CD4-positive, alpha-beta memory T cell (primary cell): ENCODE data around the gene EIF4E3. TPM values are rescaled to one million over a fixed set of nuclear protein-coding genes. Genes with fewer than 3 reads are reported as not detected.
A peak's percentile ranks its signal among the peaks of the same experiment; 100 is the strongest.

Experiments
- CTCF ChIA-PET: fragments of 350-600 bp; sonication (Branson Sonifier 250); formaldehyde crosslinking; loops from one replicate; lab custom pipeline; 2021; ENCODE audit warnings: inconsistent platforms; ENCODE audit not compliant: partially characterized antibody; lab: Charles Lee
- POLR2A ChIA-PET: fragments of 350-600 bp; sonication (Branson Sonifier 250); formaldehyde crosslinking; loops from one replicate; lab custom pipeline; 2021; ENCODE audit not compliant: partially characterized antibody; lab: Charles Lee
- DNase-seq, 5 donors: peaks; one replicate each; pipeline versions ENCODE4 v3.0.0 to v3.0.0-alpha.2; 2020 to 2022; ENCODE audit warnings: mixed read lengths in 1 of 5
- H3K27ac ChIP-seq: one replicate; pipeline ENCODE4 v1.7.0; 2013; ENCODE audit warnings: low read depth, low read length
- H3K27me3 ChIP-seq: 2 replicates; pipeline ENCODE4 v1.7.0; 2013; ENCODE audit warnings: mild to moderate bottlenecking, low read length, moderate library complexity; ENCODE audit not compliant: insufficient read depth
- H3K36me3 ChIP-seq: 2 replicates; pipeline ENCODE4 v1.7.0; 2013; ENCODE audit warnings: mild to moderate bottlenecking, low read length, moderate library complexity; ENCODE audit not compliant: insufficient read depth
- H3K4me1 ChIP-seq: 2 replicates; pipeline ENCODE4 v1.7.0; 2013; ENCODE audit warnings: mild to moderate bottlenecking, low read length, moderate library complexity; ENCODE audit not compliant: insufficient read depth
- H3K4me3 ChIP-seq, 2 donors: one replicate each; pipeline ENCODE4 v1.7.0; 2013; ENCODE audit warnings: low read length in 2 of 2, mild to moderate bottlenecking in 1 of 2
- H3K9me3 ChIP-seq, 2 donors: one replicate each; pipeline ENCODE4 v1.7.0; 2013; ENCODE audit warnings: low read length in 2 of 2, control low read depth in 1 of 2; ENCODE audit not compliant: control insufficient read depth in 1 of 2
- H3K27ac Mint-ChIP-seq, 7 donors: one replicate each; pipeline ENCODE4 v1.8.0; 2020 to 2021; ENCODE audit warnings: mixed read lengths in 7 of 7, mild to moderate bottlenecking in 6 of 7, inconsistent platforms in 3 of 7, moderate library complexity in 3 of 7
- H3K27me3 Mint-ChIP-seq, 2 donors: one replicate each; pipeline ENCODE4 v1.8.0; 2020 to 2021; ENCODE audit warnings: mixed read lengths in 2 of 2
- H3K36me3 Mint-ChIP-seq, 2 donors: one replicate each; pipeline ENCODE4 v1.8.0; 2020 to 2021; ENCODE audit warnings: mixed read lengths in 2 of 2, inconsistent platforms in 1 of 2, mild to moderate bottlenecking in 1 of 2
- H3K4me1 Mint-ChIP-seq, 4 donors: one replicate each; pipeline ENCODE4 v1.8.0; 2020 to 2021; ENCODE audit warnings: mixed read lengths in 4 of 4, mild to moderate bottlenecking in 1 of 4
- H3K4me3 Mint-ChIP-seq, 8 donors: one replicate each; pipeline ENCODE4 v1.8.0; 2020 to 2021; ENCODE audit warnings: mixed read lengths in 8 of 8, mild to moderate bottlenecking in 7 of 8, moderate library complexity in 6 of 8, inconsistent platforms in 3 of 8
- H3K9me3 Mint-ChIP-seq, 8 donors: one replicate each; pipeline ENCODE4 v1.8.0; 2020 to 2021; ENCODE audit warnings: mixed read lengths in 8 of 8, mild to moderate bottlenecking in 5 of 8, inconsistent platforms in 3 of 8, moderate library complexity in 1 of 8
- intact Hi-C: fragments of 100-400 bp; cut with micrococcal nuclease; formaldehyde crosslinking; loops from one replicate; pipeline ENCODE4 v1.15.1; 2023
- polyA plus RNA-seq, 2 donors: library from polyadenylated mRNA; unstranded; fragments of 300-500 nt; fragmentation: Illumina TruSeq; gene quantifications; one replicate each; pipeline ENCODE4 v1.2.3, GENCODE V29; 2021
- total RNA-seq, 2 experiments: library from RNA; stranded (reverse); gene quantifications; one replicate each; pipeline ENCODE4 v1.2.3, GENCODE V29; 2021

The EIF4E3 gene
- total and polyA plus RNA-seq, 4 experiments from 2014 or later = 40.7 to 58.7 (median 53.3) TPM

- POLR2A ChIA-PET = interaction anchor here (0.8 to 1.0 kb wide), 3 partner anchors 8 to 35 kb away, joined by 3 to 4 read pairs (median 3); partner anchors contain the start of gene EIF4E3
- no peaks in the 10 kb centered on the region for H3K9me3 Mint-ChIP-seq
- Histone ChIP-seq H3K36me3 (peaks cover 45% of the 10 kb centered on the region), H3K9me3 (no peaks in the 10 kb centered on the region), H3K27ac (no peak overlapping the region), H3K4me3 (no peak overlapping the region), H3K27me3 (no peaks in the 10 kb centered on the region), H3K4me1 (no peaks in the 10 kb centered on the region)
- intact Hi-C loops = no loop called here
- H3K4me1 Mint-ChIP-seq = peaks cover 0 to 19% (median 12%) of the 10 kb centered on the region in 4 donors
- H3K27me3 Mint-ChIP-seq = no peaks in the 10 kb centered on the region
- H3K36me3 Mint-ChIP-seq = peaks cover 63 to 73% of the 10 kb centered on the region in 2 donors
- H3K4me3 Mint-ChIP-seq = no peak overlapping the region
- CTCF ChIA-PET = interaction anchor here (1.2 to 1.9 kb wide), 2 partner anchors 14 to 35 kb away, joined by 3 to 8 read pairs; no protein-coding TSS in a partner anchor
- H3K27ac Mint-ChIP-seq = peak overlapping the region in 1 of 7 donors; percentile 73
- DNase-seq = no peak
Measured at GRCh38 chr3:71694358-71694999, 30.7 kb downstream of the EIF4E3 start.

- POLR2A ChIA-PET = interaction anchor here (0.8 kb wide), 1 partner anchor 9 kb away, joined by 4 read pairs; no protein-coding TSS in a partner anchor
Measured at GRCh38 chr3:71693641-71694040, 31.6 kb downstream of the EIF4E3 start.

GRCh38 chr3:71692139-71692538 is 33.1 kb downstream of the EIF4E3 start:
- Mint-ChIP-seq H3K36me3 (peaks cover 69 to 79% of the 10 kb centered on the region in 2 donors), H3K27ac (peak overlapping the region in 1 of 7 donors; percentile 53), H3K9me3 (no peaks in the 10 kb centered on the region), H3K4me3 (no peak overlapping the region), H3K27me3 (no peaks in the 10 kb centered on the region), H3K4me1 (peaks cover 6 to 15% (median 9%) of the 10 kb centered on the region in 4 donors)
- H3K27ac ChIP-seq = no peak overlapping the region
- no peaks in the 10 kb centered on the region for H3K27me3 ChIP-seq
- H3K4me1 ChIP-seq = no peaks in the 10 kb centered on the region
- POLR2A ChIA-PET = no interaction called here
- H3K36me3 ChIP-seq = peaks cover 52% of the 10 kb centered on the region
- H3K9me3 ChIP-seq = no peaks in the 10 kb centered on the region
- H3K4me3 ChIP-seq = no peak overlapping the region
- CTCF ChIA-PET = interaction anchor here (1.1 to 1.5 kb wide), 2 partner anchors 18 to 38 kb away, joined by 3 to 4 read pairs; no protein-coding TSS in a partner anchor
- intact Hi-C loops = no loop called here
- DNase-seq = no peak

More at GRCh38 chr3:71693641-71694040, 31.6 kb downstream of the EIF4E3 start:
- H3K27me3 ChIP-seq = no peaks in the 10 kb centered on the region
- intact Hi-C loops = no loop called here
- H3K9me3 Mint-ChIP-seq = no peaks in the 10 kb centered on the region
- CTCF ChIA-PET = interaction anchor here (1.4 to 1.9 kb wide), 2 partner anchors 36 to 973 kb away, joined by 3 to 8 read pairs; no protein-coding TSS in a partner anchor
- H3K9me3 ChIP-seq = no peaks in the 10 kb centered on the region
- H3K36me3 Mint-ChIP-seq = peaks cover 69 to 78% of the 10 kb centered on the region in 2 donors
- no peaks in the 10 kb centered on the region for H3K4me1 ChIP-seq
- H3K27ac ChIP-seq = no peak overlapping the region
- no peak for DNase-seq
- no peak overlapping the region for H3K4me3 ChIP-seq
- peaks cover 49% of the 10 kb centered on the region for H3K36me3 ChIP-seq
- no peak overlapping the region for H3K4me3 Mint-ChIP-seq
- H3K27ac Mint-ChIP-seq = no peak overlapping the region
- H3K4me1 Mint-ChIP-seq = peaks cover under 1 to 19% (median 11%) of the 10 kb centered on the region in 4 donors
- H3K27me3 Mint-ChIP-seq = no peaks in the 10 kb centered on the region

GRCh38 chr3:71690341-71690841 is 34.8 kb downstream of the EIF4E3 start:
- CTCF ChIA-PET = no interaction called here
- Mint-ChIP-seq H3K9me3 (no peaks in the 10 kb centered on the region), H3K27ac (peak overlapping the region in 2 of 7 donors; percentile 6 to 72), H3K36me3 (peaks cover 65 to 84% of the 10 kb centered on the region in 2 donors), H3K4me3 (no peak overlapping the region), H3K27me3 (no peaks in the 10 kb centered on the region), H3K4me1 (peaks cover 8 to 20% (median 14%) of the 10 kb centered on the region in 4 donors)
- POLR2A ChIA-PET = no interaction called here
- no peaks in the 10 kb centered on the region for H3K27me3 ChIP-seq
- no peak overlapping the region for H3K27ac ChIP-seq
- no peak for DNase-seq
- intact Hi-C loops = no loop called here
- no peak overlapping the region for H3K4me3 ChIP-seq
- H3K9me3 ChIP-seq = no peaks in the 10 kb centered on the region
- H3K36me3 ChIP-seq = peaks cover 59% of the 10 kb centered on the region
- no peaks in the 10 kb centered on the region for H3K4me1 ChIP-seq

- CTCF ChIA-PET = no interaction called here
- intact Hi-C loops = no loop called here
- Mint-ChIP-seq H3K36me3 (peaks cover 60 to 83% of the 10 kb centered on the region in 2 donors), H3K4me3 (no peak overlapping the region), H3K4me1 (peaks cover 7 to 20% (median 14%) of the 10 kb centered on the region in 4 donors), H3K27ac (no peak overlapping the region), H3K9me3 (no peaks in the 10 kb centered on the region), H3K27me3 (no peaks in the 10 kb centered on the region)
- no peak for DNase-seq
- Histone ChIP-seq H3K4me3 (no peak overlapping the region), H3K27ac (no peak overlapping the region), H3K27me3 (no peaks in the 10 kb centered on the region), H3K4me1 (no peaks in the 10 kb centered on the region), H3K9me3 (no peaks in the 10 kb centered on the region), H3K36me3 (peaks cover 54% of the 10 kb centered on the region)
- POLR2A ChIA-PET = no interaction called here
Measured at GRCh38 chr3:71689291-71689690, 35.9 kb downstream of the EIF4E3 start.

GRCh38 chr3:71688121-71688520 is 37.1 kb downstream of the EIF4E3 start:
- Mint-ChIP-seq H3K9me3 (no peaks in the 10 kb centered on the region), H3K4me3 (no peak overlapping the region), H3K36me3 (peaks cover 58 to 82% of the 10 kb centered on the region in 2 donors), H3K27ac (peak overlapping the region in 2 of 7 donors; percentile 26 to 53), H3K4me1 (peaks cover 7 to 21% (median 16%) of the 10 kb centered on the region in 4 donors), H3K27me3 (no peaks in the 10 kb centered on the region)
- Histone ChIP-seq H3K36me3 (peaks cover 49% of the 10 kb centered on the region), H3K27ac (no peak overlapping the region), H3K27me3 (no peaks in the 10 kb centered on the region), H3K4me3 (no peak overlapping the region), H3K9me3 (no peaks in the 10 kb centered on the region), H3K4me1 (no peaks in the 10 kb centered on the region)
- intact Hi-C loops = no loop called here
- CTCF ChIA-PET = no interaction called here
- DNase-seq = no peak
- POLR2A ChIA-PET = no interaction called here

GRCh38 chr3:71685686-71686085 is 39.5 kb downstream of the EIF4E3 start:
- no peaks in the 10 kb centered on the region for H3K9me3 Mint-ChIP-seq
- Histone ChIP-seq H3K9me3 (no peaks in the 10 kb centered on the region), H3K27ac (no peak overlapping the region), H3K4me3 (no peak overlapping the region), H3K27me3 (no peaks in the 10 kb centered on the region), H3K36me3 (peaks cover 38% of the 10 kb centered on the region), H3K4me1 (no peaks in the 10 kb centered on the region)
- H3K27ac Mint-ChIP-seq = peak overlapping the region in 1 of 7 donors; percentile 25
- peaks cover 60 to 81% of the 10 kb centered on the region in 2 donors for H3K36me3 Mint-ChIP-seq
- H3K27me3 Mint-ChIP-seq = no peaks in the 10 kb centered on the region
- DNase-seq = no peak
- H3K4me1 Mint-ChIP-seq = peaks cover 11 to 28% (median 19%) of the 10 kb centered on the region in 4 donors
- ChIA-PET POLR2A (no interaction called here), CTCF (no interaction called here)
- peak overlapping the region in 1 of 8 donors; percentile 10 for H3K4me3 Mint-ChIP-seq
- intact Hi-C loops = no loop called here
